Germinal center (tissue), 1 donor: ENCODE measurements around the gene PADI3.
A peak's percentile ranks its signal among the peaks of the same experiment; 100 is the strongest.

ENCODE experiments used
- DNase-seq: peaks from one replicate; pipeline ENCODE4 v3.0.0; 2012; ENCODE audit warnings: mixed read lengths, low spot score

Gene PADI3

GRCh38 chr1:17272646-17273045 lies 23.7 kb downstream of the PADI3 start:
- DNase-seq = no peak

- DNase-seq = no peak
Observed at GRCh38 chr1:17273096-17273495, 24.2 kb downstream of the PADI3 start.

- DNase-seq = peak; percentile 69
Observed at GRCh38 chr1:17274186-17275170, 25.6 kb downstream of the PADI3 start.

GRCh38 chr1:17276568-17276967 lies 27.7 kb downstream of the PADI3 start:
- DNase-seq = no peak

- no peak for DNase-seq
Observed at GRCh38 chr1:17277511-17278159, 28.7 kb downstream of the PADI3 start.

- DNase-seq = no peak
Observed at GRCh38 chr1:17278996-17279830, 30.3 kb downstream of the PADI3 start.

- no peak for DNase-seq
Observed at GRCh38 chr1:17280436-17280835, 31.5 kb downstream of the PADI3 start.

- no peak for DNase-seq
Observed at GRCh38 chr1:17280894-17281293, 32.0 kb downstream of the PADI3 start.

- no peak for DNase-seq
Observed at GRCh38 chr1:17281775-17282181, 32.9 kb downstream of the PADI3 start.

GRCh38 chr1:17282836-17283235 lies 33.9 kb downstream of the PADI3 start:
- no peak for DNase-seq

GRCh38 chr1:17286646-17287045 lies 37.7 kb downstream of the PADI3 start:
- no peak for DNase-seq

GRCh38 chr1:17287130-17287776 lies 38.4 kb downstream of the PADI3 start:
- no peak for DNase-seq

GRCh38 chr1:17289721-17290120 lies 40.8 kb downstream of the PADI3 start:
- DNase-seq = no peak

- no peak for DNase-seq
Observed at GRCh38 chr1:17290553-17290952, 41.7 kb downstream of the PADI3 start.

GRCh38 chr1:17292299-17293160 lies 43.6 kb downstream of the PADI3 start:
- no peak for DNase-seq

- DNase-seq = no peak
Observed at GRCh38 chr1:17293681-17294425, 45.0 kb downstream of the PADI3 start.

- no peak for DNase-seq
Observed at GRCh38 chr1:17295292-17295691, 46.4 kb downstream of the PADI3 start.

GRCh38 chr1:17296086-17296485 lies 47.2 kb downstream of the PADI3 start:
- DNase-seq = no peak

GRCh38 chr1:17297991-17298390 lies 49.1 kb downstream of the PADI3 start:
- DNase-seq = no peak

- no peak for DNase-seq
Observed at GRCh38 chr1:17301767-17302166, 52.9 kb downstream of the PADI3 start.
